ENCODE results near the gene ABCA2.

- TF ChIP-seq TAF1 (IDR thresholded peaks at IDR 0.05; ENCODE audit: borderline replicate concordance, insufficient read depth, low read length) (no peak), POLR2AphosphoS5 (IDR thresholded peaks at IDR 0.05; ENCODE audit: low read depth, low read length) (no peak), REST (IDR thresholded peaks at IDR 0.05; ENCODE audit: insufficient read depth in 1 of 2, low read depth in 2 of 2, low read length in 2 of 2) (no peak), SIN3A (IDR thresholded peaks at IDR 0.05; ENCODE audit: borderline replicate concordance, insufficient read depth, low read length) (no peak)
These were observed 66.6 kb downstream of the ABCA2 start for GRCh38 chr9:136961279-136962065.

Measured in PFSK-1 (cell line).